A673 (cell line): ENCODE measurements around the gene SENP2. TPM values are rescaled to one million over a fixed set of nuclear protein-coding genes. Genes with fewer than 3 reads are reported as not detected.
A peak's percentile ranks its signal among the peaks of the same experiment; 100 is the strongest.
"Not testable (repeated sequence)": the region's sequence is repeated elsewhere in the genome, so short reads cannot be mapped to it uniquely, and the experiment has no call there.

Experiments used
- BruUV-seq: library from RNA; stranded (reverse); fragments of 400-500 nt; replicated peaks from 2 replicates; lab custom pipeline; 2021; lab: Mats Ljungman, UMichigan
- CTCF ChIA-PET: fragments of 300-600 bp; sonication (Branson Sonifier 250); formaldehyde crosslinking; loops from one replicate; lab custom pipeline; 2022; ENCODE audit warnings: antibody characterized with exemption; lab: Charles Lee
- POLR2A ChIA-PET: fragments of 300-600 bp; sonication (Branson Sonifier 250); formaldehyde crosslinking; loops from one replicate; lab custom pipeline; 2022; ENCODE audit warnings: antibody characterized with exemption; ENCODE audit not compliant: low non-redundant PET; lab: Charles Lee
- DNase-seq: peaks from one replicate; pipeline ENCODE4 v3.0.0-alpha.2; 2015; ENCODE audit warnings: low spot score
- H3K27ac ChIP-seq: fragments of 200-600 bp; sonication (generic); 2 replicates; pipeline ENCODE4 v1.5.1; 2016; ENCODE audit warnings: mixed run types, low read depth, mild to moderate bottlenecking, mixed read lengths, antibody characterized with exemption, low read length; ENCODE audit not compliant: poor library complexity, severe bottlenecking
- H3K27me3 ChIP-seq: fragments of 200-600 bp; sonication (generic); replicated peaks from 2 replicates; pipeline ENCODE4 v1.6.1; 2017; ENCODE audit warnings: mixed run types, low read depth, mild to moderate bottlenecking, mixed read lengths, antibody characterized with exemption, low read length; ENCODE audit not compliant: insufficient read depth, poor library complexity
- H3K36me3 ChIP-seq: fragments of 200-600 bp; sonication (generic); 2 replicates; pipeline ENCODE4 v1.6.1; 2016; ENCODE audit warnings: mixed run types, mild to moderate bottlenecking, mixed read lengths, antibody characterized with exemption, low read length; ENCODE audit not compliant: insufficient read depth, poor library complexity, severe bottlenecking
- H3K4me1 ChIP-seq: fragments of 200-600 bp; sonication (generic); 2 replicates; pipeline ENCODE4 v1.6.1; 2017; ENCODE audit warnings: mixed run types, mild to moderate bottlenecking, mixed read lengths, antibody characterized with exemption, low read length; ENCODE audit not compliant: insufficient read depth, poor library complexity, severe bottlenecking
- H3K4me3 ChIP-seq: fragments of 200-600 bp; sonication (generic); 2 replicates; pipeline ENCODE4 v1.5.1; 2016; ENCODE audit warnings: low read depth, mixed run types, mild to moderate bottlenecking, mixed read lengths, low read length; ENCODE audit not compliant: poor library complexity, severe bottlenecking
- H3K9me3 ChIP-seq: fragments of 200-600 bp; sonication (generic); 2 replicates; pipeline ENCODE4 v1.6.1; 2016; ENCODE audit warnings: mixed run types, low read depth, mild to moderate bottlenecking, mixed read lengths, antibody characterized with exemption, low read length; ENCODE audit not compliant: poor library complexity, severe bottlenecking
- CTCF ChIP-seq: fragments of 300-800, 200-600 bp; sonication (generic); conservative IDR thresholded peaks from 2 replicates; pipeline ENCODE4 v1.5.1; 2017; ENCODE audit warnings: low read depth, mild to moderate bottlenecking, antibody characterized with exemption, low read length, moderate library complexity, mixed read lengths
- EZH2 ChIP-seq: fragments of 200-600 bp; sonication (generic); IDR thresholded peaks from 2 replicates; pipeline ENCODE4 v1.6.1; 2017; ENCODE audit warnings: borderline replicate concordance, low read depth, mild to moderate bottlenecking, mixed read lengths, antibody characterized with exemption, low read length; ENCODE audit not compliant: poor library complexity, severe bottlenecking
- intact Hi-C: fragments of 100-400 bp; cut with micrococcal nuclease; formaldehyde crosslinking; loops from one replicate; pipeline ENCODE4 v1.10.0; 2022; ENCODE audit not compliant: unreplicated experiment
- total RNA-seq: library from RNA; stranded (reverse); gene quantifications from 2 replicates; pipeline ENCODE4 v1.2.3, GENCODE V29; 2021

The SENP2 gene
- total RNA-seq, 1 experiment from 2014 or later, result 43.4 TPM

- DNase-seq, result no peak
- no peaks in the 10 kb centered on the region for H3K27me3 ChIP-seq
- no peak overlapping the region for H3K27ac ChIP-seq
- no peaks in the 10 kb centered on the region for H3K36me3 ChIP-seq
- H3K4me3 ChIP-seq, result no peak overlapping the region
- H3K9me3 ChIP-seq, result no peaks in the 10 kb centered on the region
- TF ChIP-seq EZH2, result no peak
- no peak for TF ChIP-seq CTCF
- POLR2A ChIA-PET, result no interaction called here
- peaks cover 4% of the 10 kb centered on the region for H3K4me1 ChIP-seq
- CTCF ChIA-PET, result no interaction called here
- BruUV-seq, result no TSS peak
- intact Hi-C loops, result no loop called here
Measured at GRCh38 chr3:185555860-185556347, 30.2 kb upstream of the SENP2 start.

DNA sequence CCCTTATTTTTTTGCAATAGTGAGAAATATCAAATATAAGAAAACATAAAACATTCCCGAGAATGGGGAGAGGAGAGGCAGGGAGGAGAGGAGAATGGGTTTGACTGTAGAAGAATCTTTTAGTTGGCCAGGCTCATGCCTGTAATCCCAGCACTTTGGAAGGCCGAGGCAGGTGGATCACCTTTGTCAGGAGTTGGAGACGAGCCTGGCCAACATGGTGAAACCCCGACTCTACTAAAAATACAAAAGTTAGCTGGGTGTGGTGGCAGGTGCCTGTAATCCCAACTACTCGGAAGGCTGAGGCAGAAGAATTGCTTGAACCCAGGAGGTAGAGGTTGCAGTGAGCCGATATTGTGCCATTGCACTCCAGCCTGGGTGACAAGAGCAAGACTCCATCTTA is 29.5 kb upstream of the SENP2 start:
- BruUV-seq, result not testable (repeated sequence)

GRCh38 chr3:185558395-185558794 is 27.7 kb upstream of the SENP2 start:
- Histone ChIP-seq H3K9me3 (no peaks in the 10 kb centered on the region), H3K36me3 (no peaks in the 10 kb centered on the region), H3K27me3 (no peaks in the 10 kb centered on the region), H3K4me1 (no peaks in the 10 kb centered on the region), H3K27ac (no peak overlapping the region), H3K4me3 (no peak overlapping the region)
- POLR2A ChIA-PET, result interaction anchor here (0.6 kb wide), 1 partner anchor 1012 kb away, joined by 4 read pairs; the partner anchor contains the start of gene DNAJB11
- intact Hi-C loops, result no loop called here
- CTCF ChIA-PET, result interaction anchor here (1.0 to 1.6 kb wide), 3 partner anchors 12 to 98 kb away, joined by 3 to 11 read pairs (median 9); no protein-coding TSS in a partner anchor
- TF ChIP-seq EZH2, result no peak
- TF ChIP-seq CTCF, result no peak
- no peak for DNase-seq
- BruUV-seq, result no TSS peak

More for the DNA sequence above, 29.5 kb upstream of the SENP2 start:
- H3K36me3 ChIP-seq, CTCF ChIA-PET, DNase-seq, H3K4me3 ChIP-seq, H3K4me1 ChIP-seq, POLR2A ChIA-PET, H3K27ac ChIP-seq, H3K27me3 ChIP-seq, H3K9me3 ChIP-seq, intact Hi-C loops: not testable (repeated sequence)

DNA sequence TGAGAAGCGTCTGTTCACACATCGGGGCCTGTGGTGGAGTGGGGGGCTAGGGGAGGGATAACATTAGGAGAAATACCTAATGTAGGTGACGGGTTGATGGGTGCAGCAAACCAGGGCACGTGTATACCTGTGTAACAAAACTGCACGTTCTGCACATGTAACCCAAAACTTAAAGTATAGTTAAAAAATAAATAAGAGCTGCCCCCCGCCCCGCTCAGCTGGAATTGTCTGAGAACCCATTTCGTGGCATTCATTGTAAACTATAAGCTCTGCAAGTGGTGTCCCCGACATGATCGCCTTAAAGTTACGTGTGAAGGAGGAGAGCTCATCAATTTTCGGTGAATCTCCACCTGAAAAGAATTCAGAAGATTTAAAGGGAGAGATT is 26.4 kb upstream of the SENP2 start:
- Histone ChIP-seq H3K4me3 (peak overlapping the region; percentile 39), H3K36me3 (no peaks in the 10 kb centered on the region), H3K27me3 (no peaks in the 10 kb centered on the region), H3K4me1 (no peaks in the 10 kb centered on the region), H3K27ac (no peak overlapping the region), H3K9me3 (no peaks in the 10 kb centered on the region)
- CTCF ChIA-PET, result interaction anchor here (0.5 to 1.6 kb wide), 7 partner anchors 14 to 197 kb away, joined by 3 to 11 read pairs (median 5); partner anchors contain the start of genes MAP3K13 and SENP2
- BruUV-seq, result no TSS peak
- POLR2A ChIA-PET, result interaction anchor here (0.6 to 0.7 kb wide), 2 partner anchors 72 to 168 kb away, joined by 3 read pairs; no protein-coding TSS in a partner anchor
- TF ChIP-seq EZH2 (no peak), CTCF (no peak)
- intact Hi-C loops, result loop anchor here (1.0 kb wide), 1 partner anchor 61 kb away; no protein-coding TSS in a partner anchor
- DNase-seq, result no peak
